ENCODE results near the gene MCUB. TPM values are rescaled to one million over a fixed set of nuclear protein-coding genes. Genes with fewer than 3 reads are reported as not detected.

The MCUB gene
- total and polyA plus RNA-seq, 3 experiments from 2014 or later: 68.7 to 159 (median 71.6) TPM

DNA sequence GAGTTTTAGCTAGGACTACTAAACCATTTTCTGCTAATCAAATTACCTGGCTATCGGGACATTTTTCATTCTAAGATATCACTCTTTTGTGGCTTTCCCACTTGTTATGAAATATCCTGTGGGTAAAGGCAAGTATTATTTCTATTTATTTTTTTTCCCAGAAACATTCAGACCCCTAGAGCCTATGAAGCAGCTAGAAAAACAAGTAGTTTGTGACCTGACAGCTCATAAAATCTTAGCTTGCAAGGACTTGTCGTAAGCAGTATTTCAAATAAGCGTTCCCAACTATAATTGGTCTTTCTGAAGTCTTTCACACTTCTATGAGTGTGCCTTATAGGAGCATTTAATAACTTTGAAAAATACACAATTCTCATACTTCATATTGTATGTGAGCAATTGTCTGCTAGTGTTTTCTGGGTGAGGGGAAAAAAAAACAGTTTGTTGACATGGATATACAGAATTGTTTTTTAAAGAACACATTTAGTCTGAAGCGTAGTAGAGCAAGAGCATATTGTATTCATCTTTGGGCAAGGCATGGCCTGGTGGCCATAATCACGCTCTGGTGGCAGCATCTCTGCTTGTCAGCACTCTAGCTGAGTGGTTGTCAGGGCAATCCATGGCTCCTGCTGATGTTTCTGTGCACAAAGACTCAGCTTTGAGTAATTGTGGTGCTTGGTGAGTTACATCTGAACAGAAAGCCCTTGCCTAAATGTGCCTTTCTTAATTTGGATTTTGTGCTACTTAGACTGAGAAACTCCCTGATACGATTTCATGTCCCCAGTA is 2.6 kb downstream of the MCUB start:
- H3K4me3 ChIP-seq (ENCODE audit: low read length): peak overlapping the region; percentile 88
- Mint-ChIP-seq H3K9me3 (no peaks in the 10 kb centered on the region), H3K27ac (peak overlapping the region in 6 of 8 donors; percentile 12 to 95 (median 46)), H3K4me3 (peak overlapping the region; percentile 27 to 97 (median 94)), H3K27me3 (peaks cover 0 to 3% of the 10 kb centered on the region in 2 donors), H3K36me3 (peaks cover 0 to 52% (median 15%) of the 10 kb centered on the region in 3 donors), H3K4me1 (peaks cover 62 to 86% (median 74%) of the 10 kb centered on the region in 3 donors)
- ChIA-PET CTCF (interaction anchor here (1.0 to 1.7 kb wide), 4 partner anchors 11 to 130 kb away, joined by 3 to 8 read pairs (median 5); partner anchors contain the start of gene SEC24B), POLR2A (interaction anchor here (1.9 to 2.0 kb wide), 2 partner anchors 12 to 86 kb away, joined by 6 to 8 read pairs; no protein-coding TSS in a partner anchor)
- DNase-seq: no peak
- no peaks in the 10 kb centered on the region for H3K27me3 ChIP-seq (ENCODE audit: insufficient read depth, low read length, poor library complexity, severe bottlenecking)
- no peaks in the 10 kb centered on the region for H3K36me3 ChIP-seq (ENCODE audit: insufficient read depth, low read length)
- peaks cover 66% of the 10 kb centered on the region for H3K4me1 ChIP-seq (ENCODE audit: insufficient read depth, low read length)
- H3K27ac ChIP-seq (ENCODE audit: low read depth, low read length): no peak overlapping the region
- no peaks in the 10 kb centered on the region for H3K9me3 ChIP-seq (ENCODE audit: low read length)

DNA sequence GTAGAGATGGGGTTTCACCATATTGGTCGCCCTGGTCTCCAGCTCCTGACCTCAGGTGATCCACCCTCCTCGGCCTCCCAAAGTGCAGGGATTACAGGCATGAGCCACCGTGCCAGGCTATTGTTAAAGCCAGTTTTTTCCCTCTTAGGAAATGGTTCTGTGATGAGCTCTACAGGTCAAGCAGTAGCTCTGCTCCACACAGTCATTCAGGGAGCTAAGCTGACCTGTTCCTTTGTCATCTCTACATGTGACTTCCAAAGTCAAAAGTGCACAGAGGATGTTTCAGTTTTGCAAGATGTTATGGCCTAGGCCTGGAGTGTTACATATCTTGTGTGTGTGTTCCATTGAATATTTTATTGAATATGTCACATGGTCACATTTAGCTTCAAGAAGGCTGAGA is 11.4 kb downstream of the MCUB start:
- Histone ChIP-seq H3K27ac (ENCODE audit: low read depth, low read length) (no peak overlapping the region), H3K4me1 (ENCODE audit: insufficient read depth, low read length) (peaks cover 60% of the 10 kb centered on the region), H3K27me3 (ENCODE audit: insufficient read depth, low read length, poor library complexity, severe bottlenecking) (no peaks in the 10 kb centered on the region), H3K36me3 (ENCODE audit: insufficient read depth, low read length) (no peaks in the 10 kb centered on the region), H3K4me3 (ENCODE audit: low read length) (no peak overlapping the region), H3K9me3 (ENCODE audit: low read length) (no peaks in the 10 kb centered on the region)
- Mint-ChIP-seq H3K4me1 (peaks cover 62 to 86% (median 84%) of the 10 kb centered on the region in 3 donors), H3K36me3 (peaks cover 0 to 38% (median 5%) of the 10 kb centered on the region in 3 donors), H3K4me3 (no peak overlapping the region), H3K27ac (peak overlapping the region in 1 of 8 donors; percentile 18), H3K27me3 (no peaks in the 10 kb centered on the region), H3K9me3 (no peaks in the 10 kb centered on the region)
- POLR2A ChIA-PET: no interaction called here
- DNase-seq: no peak
- CTCF ChIA-PET: interaction anchor here (1.5 to 3.4 kb wide), 2 partner anchors 12 to 139 kb away, joined by 4 to 18 read pairs; partner anchors contain the start of genes MCUB and SEC24B

DNA sequence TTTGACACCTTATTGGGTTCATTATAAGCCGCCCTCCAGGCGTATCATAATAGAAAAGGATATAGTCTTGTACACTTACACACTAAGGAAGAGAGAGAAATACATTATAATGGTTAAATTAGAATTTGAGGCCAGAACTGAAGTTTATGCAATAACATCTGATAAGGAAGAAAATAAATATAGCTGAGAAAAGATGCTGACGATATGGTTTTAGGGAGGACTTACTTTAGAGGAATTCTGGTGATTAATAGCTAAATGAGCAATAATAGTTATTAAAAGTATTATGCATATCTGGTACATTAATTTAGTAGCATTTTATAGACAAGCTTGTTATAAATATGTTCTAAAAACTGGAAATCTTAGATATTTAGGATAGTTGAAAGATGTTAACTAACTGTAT is 12.1 kb downstream of the MCUB start:
- no peaks in the 10 kb centered on the region for H3K9me3 ChIP-seq (ENCODE audit: low read length)
- no peaks in the 10 kb centered on the region for H3K27me3 ChIP-seq (ENCODE audit: insufficient read depth, low read length, poor library complexity, severe bottlenecking)
- Mint-ChIP-seq H3K27ac (no peak overlapping the region), H3K36me3 (peaks cover 0 to 34% (median 3%) of the 10 kb centered on the region in 3 donors), H3K9me3 (no peaks in the 10 kb centered on the region), H3K27me3 (no peaks in the 10 kb centered on the region), H3K4me3 (no peak overlapping the region), H3K4me1 (peaks cover 62 to 86% (median 84%) of the 10 kb centered on the region in 3 donors)
- POLR2A ChIA-PET: interaction anchor here (0.8 kb wide), 1 partner anchor 11 kb away, joined by 5 read pairs; no protein-coding TSS in a partner anchor
- H3K4me1 ChIP-seq (ENCODE audit: insufficient read depth, low read length): peaks cover 60% of the 10 kb centered on the region
- CTCF ChIA-PET: interaction anchor here (1.5 to 3.4 kb wide), 2 partner anchors 12 to 140 kb away, joined by 4 to 18 read pairs; partner anchors contain the start of genes MCUB and SEC24B
- no peak overlapping the region for H3K4me3 ChIP-seq (ENCODE audit: low read length)
- H3K27ac ChIP-seq (ENCODE audit: low read depth, low read length): no peak overlapping the region
- H3K36me3 ChIP-seq (ENCODE audit: insufficient read depth, low read length): no peaks in the 10 kb centered on the region
- DNase-seq: no peak

- Mint-ChIP-seq H3K27me3 (no peaks in the 10 kb centered on the region), H3K4me1 (peaks cover 60 to 84% (median 78%) of the 10 kb centered on the region in 3 donors), H3K36me3 (peaks cover 0 to 40% (median 7%) of the 10 kb centered on the region in 3 donors), H3K9me3 (peaks cover 0 to 2% (median 0%) of the 10 kb centered on the region in 5 donors), H3K27ac (peak overlapping the region in 7 of 8 donors; percentile 7 to 88 (median 43)), H3K4me3 (peak overlapping the region in 6 of 7 donors; percentile 8 to 42 (median 32))
- CTCF ChIA-PET: interaction anchor here (0.6 to 3.4 kb wide), 5 partner anchors 11 to 155 kb away, joined by 3 to 18 read pairs (median 3); partner anchors contain the start of genes MCUB and SEC24B
- no peak overlapping the region for H3K27ac ChIP-seq (ENCODE audit: low read depth, low read length)
- no peaks in the 10 kb centered on the region for H3K27me3 ChIP-seq (ENCODE audit: insufficient read depth, low read length, poor library complexity, severe bottlenecking)
- peak in 1 of 5 donors; percentile 26 for DNase-seq
- no peaks in the 10 kb centered on the region for H3K9me3 ChIP-seq (ENCODE audit: low read length)
- H3K4me3 ChIP-seq (ENCODE audit: low read length): no peak overlapping the region
- POLR2A ChIA-PET: interaction anchor here (1.1 to 1.6 kb wide), 2 partner anchors 11 to 74 kb away, joined by 3 to 6 read pairs; no protein-coding TSS in a partner anchor
- H3K4me1 ChIP-seq (ENCODE audit: insufficient read depth, low read length): peaks cover 54% of the 10 kb centered on the region
- H3K36me3 ChIP-seq (ENCODE audit: insufficient read depth, low read length): no peaks in the 10 kb centered on the region
These were observed 14.4 kb downstream of the MCUB start for GRCh38 chr4:109574443-109574850.

GRCh38 chr4:109574931-109575804 is 15.1 kb downstream of the MCUB start:
- Mint-ChIP-seq H3K27me3 (no peaks in the 10 kb centered on the region), H3K4me1 (peaks cover 57 to 77% (median 74%) of the 10 kb centered on the region in 3 donors), H3K9me3 (peaks cover 0 to 3% (median 0%) of the 10 kb centered on the region in 5 donors), H3K27ac (peak overlapping the region in 7 of 8 donors; percentile 7 to 88 (median 47)), H3K4me3 (peak overlapping the region in 5 of 7 donors; percentile 8 to 42 (median 33)), H3K36me3 (peaks cover 5 to 40% (median 7%) of the 10 kb centered on the region in 3 donors)
- Histone ChIP-seq H3K4me1 (ENCODE audit: insufficient read depth, low read length) (peaks cover 54% of the 10 kb centered on the region), H3K36me3 (ENCODE audit: insufficient read depth, low read length) (no peaks in the 10 kb centered on the region), H3K27me3 (ENCODE audit: insufficient read depth, low read length, poor library complexity, severe bottlenecking) (no peaks in the 10 kb centered on the region), H3K4me3 (ENCODE audit: low read length) (no peak overlapping the region), H3K27ac (ENCODE audit: low read depth, low read length) (no peak overlapping the region), H3K9me3 (ENCODE audit: low read length) (no peaks in the 10 kb centered on the region)
- POLR2A ChIA-PET: interaction anchor here (0.5 to 1.6 kb wide), 3 partner anchors 12 to 73 kb away, joined by 3 to 6 read pairs (median 3); no protein-coding TSS in a partner anchor
- CTCF ChIA-PET: interaction anchor here (0.6 to 3.4 kb wide), 3 partner anchors 15 to 154 kb away, joined by 3 to 18 read pairs (median 3); partner anchors contain the start of genes MCUB and SEC24B
- no peak for DNase-seq

DNA sequence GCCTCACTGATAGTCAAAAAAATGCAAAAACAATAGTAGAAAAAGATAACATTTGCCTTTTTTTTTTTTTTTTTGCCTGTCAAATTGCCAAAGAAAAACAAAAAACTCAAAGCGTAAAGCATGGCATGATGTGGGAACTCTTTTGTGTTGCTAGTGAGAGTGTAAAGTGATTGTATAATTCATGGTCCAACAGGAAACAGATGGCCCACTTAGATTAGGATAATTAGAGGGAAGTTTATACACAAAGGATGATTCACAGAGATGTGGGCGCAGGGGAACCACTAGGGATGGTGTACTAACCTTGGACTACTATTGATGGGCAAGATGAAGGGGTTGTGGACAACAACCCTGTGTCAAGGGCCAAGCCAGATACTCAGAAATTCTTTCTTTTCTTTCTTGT is 16.4 kb downstream of the MCUB start:
- H3K9me3 Mint-ChIP-seq: peaks cover 0 to 6% (median 2%) of the 10 kb centered on the region in 5 donors
- H3K27me3 Mint-ChIP-seq: no peaks in the 10 kb centered on the region
- Histone ChIP-seq H3K9me3 (ENCODE audit: low read length) (no peaks in the 10 kb centered on the region), H3K4me3 (ENCODE audit: low read length) (no peak overlapping the region), H3K27me3 (ENCODE audit: insufficient read depth, low read length, poor library complexity, severe bottlenecking) (no peaks in the 10 kb centered on the region), H3K27ac (ENCODE audit: low read depth, low read length) (no peak overlapping the region), H3K36me3 (ENCODE audit: insufficient read depth, low read length) (no peaks in the 10 kb centered on the region), H3K4me1 (ENCODE audit: insufficient read depth, low read length) (peaks cover 50% of the 10 kb centered on the region)
- H3K4me3 Mint-ChIP-seq: no peak overlapping the region
- H3K4me1 Mint-ChIP-seq: peaks cover 50 to 75% (median 71%) of the 10 kb centered on the region in 3 donors
- ChIA-PET POLR2A (no interaction called here), CTCF (no interaction called here)
- no peak for DNase-seq
- H3K27ac Mint-ChIP-seq: peak overlapping the region in 3 of 8 donors; percentile 7 to 22 (median 11)
- H3K36me3 Mint-ChIP-seq: peaks cover 7 to 40% (median 11%) of the 10 kb centered on the region in 3 donors

DNA sequence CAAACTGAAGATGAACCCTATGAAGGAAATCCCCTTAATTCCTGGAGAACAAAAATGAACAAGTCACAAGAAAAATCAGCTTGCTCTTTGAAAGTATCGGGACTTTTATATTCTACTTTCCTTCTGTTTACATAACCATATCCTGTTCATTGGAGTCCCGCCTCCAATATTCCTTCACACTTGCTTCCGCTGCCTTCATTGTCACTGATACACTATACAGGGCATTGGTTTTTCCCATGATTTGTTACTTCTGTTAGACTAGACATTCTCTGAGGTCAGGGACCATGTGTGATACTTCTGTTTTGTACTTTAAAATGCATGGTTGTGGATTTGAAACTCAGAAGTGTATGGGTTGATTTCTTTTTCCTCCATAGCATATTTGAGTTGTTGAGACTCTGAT is 18.8 kb downstream of the MCUB start:
- no peak for DNase-seq
- H3K4me3 Mint-ChIP-seq: no peak overlapping the region
- Histone ChIP-seq H3K36me3 (ENCODE audit: insufficient read depth, low read length) (no peaks in the 10 kb centered on the region), H3K27ac (ENCODE audit: low read depth, low read length) (no peak overlapping the region), H3K4me1 (ENCODE audit: insufficient read depth, low read length) (peaks cover 33% of the 10 kb centered on the region), H3K4me3 (ENCODE audit: low read length) (no peak overlapping the region), H3K27me3 (ENCODE audit: insufficient read depth, low read length, poor library complexity, severe bottlenecking) (no peaks in the 10 kb centered on the region), H3K9me3 (ENCODE audit: low read length) (no peaks in the 10 kb centered on the region)
- peaks cover 50 to 70% (median 66%) of the 10 kb centered on the region in 3 donors for H3K4me1 Mint-ChIP-seq
- H3K9me3 Mint-ChIP-seq: peaks cover 0 to 7% (median 2%) of the 10 kb centered on the region in 5 donors
- H3K36me3 Mint-ChIP-seq: peaks cover 7 to 38% (median 26%) of the 10 kb centered on the region in 3 donors
- H3K27me3 Mint-ChIP-seq: no peaks in the 10 kb centered on the region
- H3K27ac Mint-ChIP-seq: peak overlapping the region in 3 of 8 donors; percentile 17 to 69 (median 23)
- POLR2A ChIA-PET: no interaction called here
- CTCF ChIA-PET: no interaction called here

Data from CD8-positive, alpha-beta memory T cell (primary cell).